KMS-11 (cell line): Measurements from ENCODE around the gene ATP1A3.

Experiments used
- H2AFZ ChIP-seq: fragments of 200-600 bp; sonication (generic); 2 replicates; pipeline ENCODE4 v1.6.1; 2016; ENCODE audit warnings: antibody characterized with exemption, mixed run types, low read depth
- H3K27ac ChIP-seq: fragments of 200-600 bp; sonication (generic); 2 replicates; pipeline ENCODE4 v1.6.1; 2016; ENCODE audit warnings: mild to moderate bottlenecking, mixed run types
- H3K27me3 ChIP-seq: fragments of 200-600 bp; sonication (generic); 2 replicates; pipeline ENCODE4 v1.6.1; 2017; ENCODE audit warnings: mild to moderate bottlenecking, low read depth, mixed run types, moderate library complexity; ENCODE audit not compliant: insufficient read depth
- H3K36me3 ChIP-seq: fragments of 200-600 bp; sonication (generic); 2 replicates; pipeline ENCODE4 v1.6.1; 2017; ENCODE audit warnings: mild to moderate bottlenecking, mixed run types; ENCODE audit not compliant: insufficient read depth
- H3K4me1 ChIP-seq: fragments of 200-600 bp; sonication (generic); 2 replicates; pipeline ENCODE4 v1.6.1; 2016; ENCODE audit warnings: mild to moderate bottlenecking, low read depth, mixed run types; ENCODE audit not compliant: poor library complexity, severe bottlenecking
- H3K4me2 ChIP-seq: fragments of 200-600 bp; sonication (generic); 2 replicates; pipeline ENCODE4 v1.7.0; 2016; ENCODE audit warnings: mild to moderate bottlenecking, mixed run types
- H3K4me3 ChIP-seq: fragments of 200-600 bp; sonication (generic); IDR thresholded peaks from 2 replicates; pipeline ENCODE4 v1.6.1; 2017; ENCODE audit warnings: low read depth, low read length, mixed read lengths; ENCODE audit not compliant: insufficient read depth
- H3K79me2 ChIP-seq: fragments of 200-600 bp; sonication (generic); 2 replicates; pipeline ENCODE4 v1.6.1; 2016; ENCODE audit warnings: low read depth, mixed run types; ENCODE audit not compliant: insufficient read depth
- H3K9ac ChIP-seq: fragments of 200-600 bp; sonication (generic); 2 replicates; pipeline ENCODE4 v1.6.1; 2016; ENCODE audit warnings: mild to moderate bottlenecking, mixed run types
- H4K20me1 ChIP-seq: fragments of 200-600 bp; sonication (generic); 2 replicates; pipeline ENCODE4 v1.6.1; 2016; ENCODE audit warnings: mild to moderate bottlenecking, mixed run types; ENCODE audit not compliant: insufficient read depth
- CTCF ChIP-seq: fragments of 200-600 bp; sonication (generic); conservative IDR thresholded peaks from 2 replicates; pipeline ENCODE4 v1.6.1; 2017; ENCODE audit warnings: low read depth, mild to moderate bottlenecking, antibody characterized with exemption, low read length, moderate library complexity, mixed read lengths

Gene ATP1A3

GRCh38 chr19:41924151-41925145, 69.6 kb downstream of the ATP1A3 start:
- no peaks in the 10 kb centered on the region for H3K36me3 ChIP-seq
- H3K27me3 ChIP-seq: peaks cover 87% of the 10 kb centered on the region

GRCh38 chr19:41923045-41923788, 70.8 kb downstream of the ATP1A3 start:
- Histone ChIP-seq H3K4me3 (no peak overlapping the region), H3K4me2 (no peak overlapping the region), H3K9ac (no peak overlapping the region), H2AFZ (no peak overlapping the region), H3K79me2 (no peaks in the 10 kb centered on the region), H3K4me1 (no peaks in the 10 kb centered on the region), H3K36me3 (no peaks in the 10 kb centered on the region), H3K27ac (no peak overlapping the region), H4K20me1 (no peaks in the 10 kb centered on the region), H3K27me3 (peaks cover 76% of the 10 kb centered on the region)
- TF ChIP-seq CTCF: no peak

More at GRCh38 chr19:41924151-41925145, 69.6 kb downstream of the ATP1A3 start:
- Histone ChIP-seq H3K9ac (no peak overlapping the region), H4K20me1 (no peaks in the 10 kb centered on the region), H3K4me2 (no peak overlapping the region), H2AFZ (no peak overlapping the region), H3K4me1 (no peaks in the 10 kb centered on the region), H3K4me3 (no peak overlapping the region), H3K27ac (no peak overlapping the region), H3K79me2 (no peaks in the 10 kb centered on the region)
- TF ChIP-seq CTCF: no peak

GRCh38 chr19:41922585-41922984, 71.4 kb downstream of the ATP1A3 start:
- no peak overlapping the region for H2AFZ ChIP-seq
- H3K79me2 ChIP-seq: no peaks in the 10 kb centered on the region
- no peak overlapping the region for H3K4me2 ChIP-seq
- no peak for TF ChIP-seq CTCF
- no peaks in the 10 kb centered on the region for H4K20me1 ChIP-seq
- no peak overlapping the region for H3K27ac ChIP-seq
- H3K9ac ChIP-seq: no peak overlapping the region
- peaks cover 71% of the 10 kb centered on the region for H3K27me3 ChIP-seq
- no peaks in the 10 kb centered on the region for H3K4me1 ChIP-seq
- no peaks in the 10 kb centered on the region for H3K36me3 ChIP-seq
- no peak overlapping the region for H3K4me3 ChIP-seq

- Histone ChIP-seq H3K79me2 (no peaks in the 10 kb centered on the region), H3K4me2 (no peak overlapping the region), H3K4me1 (no peaks in the 10 kb centered on the region), H3K9ac (no peak overlapping the region), H3K27me3 (peaks cover 68% of the 10 kb centered on the region), H3K27ac (no peak overlapping the region), H2AFZ (no peak overlapping the region), H4K20me1 (no peaks in the 10 kb centered on the region), H3K36me3 (no peaks in the 10 kb centered on the region), H3K4me3 (no peak overlapping the region)
- TF ChIP-seq CTCF: no peak
Measured at GRCh38 chr19:41921577-41922576, 72.2 kb downstream of the ATP1A3 start.
